ENCODE measurements around the gene TFCP2.

DNA sequence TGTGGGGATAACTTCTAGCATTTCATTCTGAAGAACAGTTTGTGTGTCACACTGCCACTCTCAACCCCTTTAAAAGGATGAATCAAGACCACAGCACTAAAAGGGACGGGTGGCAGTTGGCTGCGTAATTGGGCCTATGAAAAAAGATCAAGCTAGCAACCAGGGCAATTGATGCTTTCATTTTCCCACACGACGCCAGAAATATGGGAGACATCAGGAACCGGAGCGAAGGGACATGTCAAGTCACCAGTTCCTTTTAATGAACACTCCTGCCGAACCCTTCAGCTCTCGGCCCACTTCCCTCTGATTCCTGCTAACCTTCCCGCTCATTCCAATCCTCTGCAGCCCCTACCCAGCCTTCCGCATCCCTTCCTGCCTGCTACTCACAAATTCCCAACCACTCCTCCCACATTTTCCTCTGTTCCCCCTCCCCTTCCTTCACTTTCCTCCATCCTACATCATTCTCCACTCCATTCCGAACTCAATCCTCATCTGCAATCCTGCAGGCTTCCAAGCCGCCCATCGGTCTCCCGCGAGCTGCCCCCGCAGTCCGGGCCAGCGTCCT, 90.3 kb downstream of the TFCP2 start:
- no peak for TF ChIP-seq GLIS2 (tag by site-specific recombination; IDR thresholded peaks at IDR 0.05)
- TF ChIP-seq ZBTB20 (tag by site-specific recombination; IDR thresholded peaks at IDR 0.05), result no peak
- no peak for TF ChIP-seq CTCF (tag by site-specific recombination; IDR thresholded peaks at IDR 0.05)
- no peak for TF ChIP-seq SETDB1 (IDR thresholded peaks at IDR 0.05; ENCODE audit: insufficient read length, low read length)
- TF ChIP-seq ZNF214 (tag by site-specific recombination; IDR thresholded peaks at IDR 0.05; ENCODE audit: borderline replicate concordance), result no peak
- no peak for TF ChIP-seq ZSCAN30 (tag by site-specific recombination; IDR thresholded peaks at IDR 0.05)
- TF ChIP-seq ZNF623 (tag by site-specific recombination; IDR thresholded peaks at IDR 0.05), result no peak
- TF ChIP-seq ZNF121 (tag by site-specific recombination; IDR thresholded peaks at IDR 0.05), result no peak
